ENCODE data around the gene ARHGEF19.
"Not testable (repeated sequence)": the region's sequence is repeated elsewhere in the genome, so short reads cannot be mapped to it uniquely, and the experiment has no call there.

Gene ARHGEF19

GRCh38 chr1:16163608-16164212 is 48.7 kb downstream of the ARHGEF19 start:
- not testable (repeated sequence) for DNase-seq

DNA sequence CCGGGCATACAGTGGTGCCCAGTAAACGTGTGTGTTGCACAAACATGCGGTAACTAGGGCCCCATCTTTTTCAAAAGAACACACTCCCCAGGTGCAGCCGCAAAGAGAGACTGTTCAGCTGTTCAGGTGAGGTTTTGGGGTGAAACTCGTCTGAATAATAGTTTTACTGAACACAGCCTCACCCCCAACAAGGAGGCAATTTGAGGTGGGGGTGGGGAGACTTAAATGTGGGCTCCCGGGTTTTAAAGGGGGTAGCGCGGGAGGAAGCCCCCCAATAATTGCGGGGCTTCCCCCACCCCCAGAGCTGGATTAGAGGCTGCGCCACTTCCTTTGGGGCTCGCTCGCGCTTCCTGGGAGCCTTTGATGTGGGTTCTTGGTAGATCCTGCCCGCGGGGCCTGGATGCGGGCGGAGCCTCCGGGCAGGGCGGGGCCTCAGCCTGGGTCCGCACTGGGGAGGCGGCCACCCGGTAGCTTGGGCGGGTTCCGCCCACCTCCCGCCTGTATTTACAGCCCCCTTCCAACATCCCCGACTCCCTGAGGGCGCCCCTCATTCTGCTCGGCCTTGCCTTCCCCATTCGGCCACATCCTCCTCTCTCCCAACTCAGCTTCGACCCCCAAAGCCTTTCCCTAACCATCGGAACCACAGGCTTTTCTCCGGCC is 50.2 kb downstream of the ARHGEF19 start:
- peak; percentile 67 for DNase-seq

- no peak for DNase-seq
Observed at GRCh38 chr1:16161717-16162116, 50.7 kb downstream of the ARHGEF19 start.

GRCh38 chr1:16158993-16159831 is 53.2 kb downstream of the ARHGEF19 start:
- no peak for DNase-seq

GRCh38 chr1:16158025-16158424 is 54.4 kb downstream of the ARHGEF19 start:
- DNase-seq, result peak; percentile 40

DNA sequence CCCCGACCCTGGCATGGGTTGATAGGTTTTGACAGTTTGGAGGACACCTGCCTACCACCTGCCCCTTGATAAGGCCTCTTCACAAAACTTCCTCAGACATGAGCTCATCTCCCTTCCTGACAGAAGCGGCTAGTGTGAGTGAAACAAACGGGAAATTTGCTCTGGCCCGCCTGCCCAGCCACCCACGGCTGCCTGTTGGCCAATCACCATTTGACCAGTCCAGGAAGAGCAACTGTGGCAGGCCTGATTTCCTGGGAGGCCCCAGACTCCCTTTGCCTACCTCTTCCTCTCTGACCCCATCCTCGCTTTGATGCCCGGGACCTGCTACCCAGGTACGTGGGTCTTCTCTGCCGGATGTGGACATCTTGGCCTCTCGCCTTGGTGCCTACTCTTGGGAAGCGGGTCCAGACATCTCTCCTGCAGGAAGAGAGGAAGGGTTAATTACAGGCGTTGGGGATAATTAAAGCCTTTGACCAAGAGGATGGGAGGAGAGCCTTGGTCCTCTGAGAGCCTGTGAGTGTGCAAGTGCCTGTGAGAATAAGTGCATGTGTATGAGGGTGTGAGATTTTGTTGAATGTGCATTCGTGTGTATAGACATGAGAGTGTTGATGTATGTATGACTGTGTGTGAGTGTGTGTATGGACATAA is 55.5 kb downstream of the ARHGEF19 start:
- no peak for DNase-seq

GRCh38 chr1:16155537-16156410 is 56.7 kb downstream of the ARHGEF19 start, which contains the start of gene EPHA2:
EPHA2 (minus strand) TSS chr1:16156069; CDS start chr1:16155932, 137 bp downstream.
- no peak for DNase-seq

GRCh38 chr1:16153999-16154673 is 58.3 kb downstream of the ARHGEF19 start:
- no peak for DNase-seq

DNA sequence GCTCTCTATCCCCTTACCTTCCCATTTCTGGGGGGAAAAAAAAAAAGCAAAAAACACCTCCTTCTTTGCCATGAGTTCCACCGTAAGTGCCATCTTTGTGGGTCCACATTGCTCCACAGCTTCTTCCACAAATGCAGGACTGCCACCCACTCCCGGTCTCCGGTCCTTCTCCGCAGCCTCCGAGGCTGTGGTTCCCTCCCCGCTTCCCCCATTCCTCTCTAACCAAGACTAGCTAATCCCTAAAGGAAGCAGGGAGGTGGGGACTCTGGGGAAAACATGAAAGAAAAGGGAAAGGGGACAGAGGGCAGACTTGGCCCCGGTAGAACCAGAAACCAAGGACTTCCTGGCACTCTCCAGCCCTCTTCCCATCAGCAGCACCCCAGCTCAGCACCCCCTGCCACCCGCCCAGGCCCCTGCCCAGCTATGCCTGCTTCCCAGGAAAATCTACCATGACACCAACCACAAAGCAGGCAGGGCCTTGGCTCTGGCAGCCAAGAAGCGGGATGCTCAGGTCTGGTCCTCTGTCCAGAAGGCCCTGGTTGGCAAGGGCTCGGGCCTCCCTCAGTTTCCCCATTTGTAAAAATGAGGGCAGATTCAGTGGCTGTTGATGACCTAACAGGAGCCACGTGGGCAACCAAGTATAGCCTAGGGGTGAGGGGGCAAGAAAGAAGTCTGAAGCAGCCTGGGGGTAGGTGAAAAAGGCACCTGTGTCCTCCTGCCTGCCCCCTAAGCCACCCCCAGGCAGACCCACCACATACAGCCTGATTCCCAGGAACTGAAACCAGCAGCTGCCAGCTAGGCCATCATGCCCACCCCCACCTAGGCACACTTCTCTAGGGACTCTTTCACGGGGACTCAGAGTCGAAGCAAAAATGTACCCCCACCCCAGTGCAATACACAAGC is 59.1 kb downstream of the ARHGEF19 start:
- DNase-seq, result no peak

- no peak for DNase-seq
Observed at GRCh38 chr1:16152481-16153087, 59.9 kb downstream of the ARHGEF19 start.

DNA sequence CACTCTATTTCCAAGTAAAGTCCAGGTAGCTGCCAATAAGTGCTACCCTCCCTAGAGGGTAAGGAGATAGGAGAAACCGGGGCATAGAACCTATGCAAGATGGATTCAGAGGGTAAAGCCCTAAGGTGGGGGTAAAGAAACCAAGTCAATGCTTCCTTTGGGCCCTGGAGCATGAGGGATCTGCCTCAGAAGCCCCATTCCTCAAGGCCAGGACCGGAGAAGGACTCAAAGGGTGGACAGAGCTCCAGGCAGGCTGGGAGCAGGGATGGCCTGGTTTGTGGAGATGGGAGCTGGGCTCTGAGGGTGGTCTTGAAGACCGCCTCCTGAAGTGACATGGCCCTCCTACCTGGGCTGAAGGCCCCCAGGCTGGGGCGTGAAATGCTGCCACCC is 60.5 kb downstream of the ARHGEF19 start:
- DNase-seq, result no peak

- no peak for DNase-seq
Observed at GRCh38 chr1:16151196-16151994, 61.1 kb downstream of the ARHGEF19 start.

GRCh38 chr1:16150508-16150907 is 61.9 kb downstream of the ARHGEF19 start:
- DNase-seq, result no peak

GRCh38 chr1:16149702-16150488 is 62.6 kb downstream of the ARHGEF19 start:
- no peak for DNase-seq

GRCh38 chr1:16149146-16149545 is 63.3 kb downstream of the ARHGEF19 start:
- DNase-seq, result no peak

DNA sequence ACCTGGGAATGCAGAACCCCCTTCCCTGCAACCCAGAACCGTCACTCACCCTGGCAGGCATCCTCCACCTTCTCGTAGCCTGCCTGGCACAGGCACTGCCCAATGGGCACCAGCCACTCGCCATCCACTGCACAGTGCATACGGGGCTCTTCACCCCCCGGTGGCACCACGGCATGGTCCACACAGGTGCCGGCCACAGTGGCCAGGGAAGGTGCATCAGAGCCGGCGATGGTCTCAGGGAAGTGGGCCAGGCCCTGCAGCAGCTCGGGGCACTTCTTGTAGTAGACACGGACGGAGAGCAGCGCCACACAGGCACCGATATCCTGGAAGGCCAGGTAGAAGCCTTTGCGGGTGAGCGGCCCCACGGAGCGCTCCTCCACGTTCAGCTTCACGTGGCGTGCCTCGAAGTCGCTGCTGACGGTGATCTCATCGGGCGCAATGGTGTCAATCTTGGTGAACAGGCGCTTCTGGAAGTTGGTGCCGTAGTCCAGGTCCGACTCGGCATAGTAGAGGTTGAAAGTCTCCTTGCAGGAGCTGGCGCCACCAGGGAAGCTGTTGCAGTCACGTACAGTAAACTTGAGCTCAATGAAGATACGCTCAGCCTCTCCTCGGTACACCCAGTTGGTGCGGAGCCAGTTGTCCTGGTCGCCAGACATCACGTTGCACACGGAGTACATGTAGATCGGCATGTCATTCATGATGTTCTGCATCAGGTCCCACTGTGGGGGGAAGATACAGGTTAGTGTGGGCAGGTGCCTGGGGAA is 63.9 kb downstream of the ARHGEF19 start:
- no peak for DNase-seq
